MM.1S (cell line): ENCODE results near the gene GOLGA3.

Experiments used
- CTCF ChIP-seq: fragments of 300-600 bp; sonication (generic); IDR thresholded peaks from 2 replicates; pipeline ENCODE4 v1.5.1; 2016; ENCODE audit warnings: antibody characterized with exemption, low read length, mixed read lengths
- EZH2 ChIP-seq: fragments of 300-600 bp; sonication (generic); optimal IDR thresholded peaks from 2 replicates; pipeline ENCODE3; 2017; ENCODE audit warnings: low read depth, mild to moderate bottlenecking, antibody characterized with exemption, low read length, mixed read lengths

GRCh38 chr12:132772606-132773005 is 56.1 kb downstream of the GOLGA3 start:
- no peak for TF ChIP-seq CTCF
- no peak for TF ChIP-seq EZH2
